Endothelial cell of umbilical vein (primary cell): ENCODE results near the gene PARD3B. TPM values are rescaled to one million over a fixed set of nuclear protein-coding genes. Genes with fewer than 3 reads are reported as not detected.
A peak's percentile ranks its signal among the peaks of the same experiment; 100 is the strongest.

Experiments
- BruUV-seq: library from RNA; stranded (reverse); fragments of 400-500 nt; replicated peaks from 2 replicates; lab custom pipeline; 2021; lab: Mats Ljungman, UMichigan
- CTCF ChIA-PET: fragments of 300-600, 350-600 bp; sonication (Branson Sonifier 250); formaldehyde crosslinking; loops from one replicate; lab custom pipeline; 2021; ENCODE audit warnings: antibody characterized with exemption, inconsistent platforms; lab: Charles Lee
- POLR2A ChIA-PET: fragments of 300-600, 350-600 bp; sonication (Branson Sonifier 250); formaldehyde crosslinking; loops from one replicate; lab custom pipeline; 2021; ENCODE audit warnings: antibody characterized with exemption, inconsistent platforms; lab: Charles Lee
- DNase-seq: peaks from one replicate; pipeline ENCODE4 v3.0.0-alpha.2; 2011; ENCODE audit warnings: low read depth, low spot score
- FAIRE-seq: peaks from 2 replicates; lab custom pipeline; 2011; peaks lifted over from hg19 to GRCh38; lab: Jason Lieb, UNC
- H2AFZ ChIP-seq: 2 replicates; pipeline ENCODE4 v1.6.0; 2012; ENCODE audit warnings: low read depth, low read length, control low read depth, inconsistent platforms
- H3K27ac ChIP-seq: 2 replicates; pipeline ENCODE4 v1.5.1; 2011; ENCODE audit warnings: low read depth, mild to moderate bottlenecking, control low read depth, low read length, moderate library complexity; ENCODE audit not compliant: insufficient read depth
- H3K27me3 ChIP-seq, 2 experiments: 2 replicates each; pipeline versions ENCODE4 v1.6.0 to v1.6.1; 2011; ENCODE audit warnings: low read length in 2 of 2, mixed read lengths in 1 of 2; ENCODE audit not compliant: control insufficient read depth in 2 of 2, insufficient read depth in 2 of 2
- H3K36me3 ChIP-seq, 2 experiments: 2 replicates in 1 of 2; 3 replicates in 1 of 2; pipeline ENCODE4 v1.5.1; 2011; ENCODE audit warnings: low read length in 2 of 2, mild to moderate bottlenecking in 1 of 2, moderate library complexity in 1 of 2; ENCODE audit not compliant: control insufficient read depth in 2 of 2, insufficient read depth in 2 of 2; ENCODE audit errors: extremely low read depth in 1 of 2
- H3K4me1 ChIP-seq: 3 replicates; pipeline ENCODE4 v1.5.1; 2011; ENCODE audit warnings: mild to moderate bottlenecking, low read length; ENCODE audit not compliant: control insufficient read depth, insufficient read depth; ENCODE audit errors: extremely low read depth
- H3K4me2 ChIP-seq: 2 replicates; pipeline ENCODE4 v1.6.1; 2011; ENCODE audit warnings: low read length, control low read depth, mixed read lengths; ENCODE audit not compliant: insufficient read depth
- H3K4me3 ChIP-seq, 3 experiments: fragments of 200-600 bp in 1 of 3; sonication (generic), shearing (Covaris generic) in 1 of 3; replicated peaks in 1 of 3; 2 replicates each; pipeline ENCODE4 v1.5.1; 2011 to 2016; ENCODE audit warnings: control low read depth in 3 of 3, low read length in 3 of 3, mild to moderate bottlenecking in 2 of 3, inconsistent platforms in 1 of 3, low read depth in 1 of 3, moderate library complexity in 1 of 3; ENCODE audit not compliant: insufficient read depth in 1 of 3
- H3K79me2 ChIP-seq: 2 replicates; pipeline ENCODE4 v1.6.0; 2012; ENCODE audit warnings: low read length, inconsistent platforms; ENCODE audit not compliant: control insufficient read depth, insufficient read depth
- H3K9ac ChIP-seq: replicated peaks from 2 replicates; pipeline ENCODE3; 2011; ENCODE audit warnings: low read length, control low read depth; ENCODE audit not compliant: insufficient read depth; ENCODE audit errors: extremely low read depth
- H3K9me1 ChIP-seq: replicated peaks from 3 replicates; pipeline ENCODE4 v1.6.0; 2011; ENCODE audit warnings: mild to moderate bottlenecking, low read length; ENCODE audit not compliant: control insufficient read depth, insufficient read depth; ENCODE audit errors: extremely low read depth
- H3K9me3 ChIP-seq: replicated peaks from 2 replicates; pipeline ENCODE4 v1.5.1; 2012; ENCODE audit warnings: low read length, inconsistent platforms; ENCODE audit not compliant: control insufficient read depth, insufficient read depth
- H4K20me1 ChIP-seq: replicated peaks from 2 replicates; pipeline ENCODE3; 2011; ENCODE audit warnings: mild to moderate bottlenecking, low read length; ENCODE audit not compliant: control insufficient read depth, insufficient read depth; ENCODE audit errors: extremely low read depth
- CTCF ChIP-seq, 2 donors: IDR thresholded peaks; 1 replicate in 1 of 2; 2 replicates in 1 of 2; pipeline ENCODE4 v1.5.1; 2011; ENCODE audit warnings: low read length in 2 of 2, mild to moderate bottlenecking in 2 of 2, moderate library complexity in 2 of 2, control low read depth in 1 of 2, inconsistent platforms in 1 of 2, low read depth in 1 of 2; ENCODE audit not compliant: insufficient read depth in 1 of 2; ENCODE audit errors: extremely low read depth in 1 of 2
- EZH2 ChIP-seq: IDR thresholded peaks from 2 replicates; pipeline ENCODE4 v1.6.1; 2012; ENCODE audit warnings: borderline replicate concordance, low read depth, mild to moderate bottlenecking, moderate library complexity, low read length, inconsistent platforms; ENCODE audit not compliant: severe bottlenecking
- FOS ChIP-seq: IDR thresholded peaks from 2 replicates; pipeline ENCODE4 v1.6.1; 2011; ENCODE audit warnings: mild to moderate bottlenecking, low read length, moderate library complexity, borderline replicate concordance; ENCODE audit not compliant: insufficient read depth
- GATA2 ChIP-seq: IDR thresholded peaks from 2 replicates; pipeline ENCODE4 v1.7.0; 2011; ENCODE audit warnings: low read depth, mild to moderate bottlenecking, moderate library complexity, mixed read lengths, low read length; ENCODE audit not compliant: insufficient read length, insufficient read depth
- JUN ChIP-seq: IDR thresholded peaks from 2 replicates; pipeline ENCODE4 v1.6.1; 2011; ENCODE audit warnings: borderline replicate concordance, low read depth; ENCODE audit not compliant: insufficient read length, insufficient read depth
- MAX ChIP-seq: IDR thresholded peaks from 2 replicates; pipeline ENCODE4 v1.6.1; 2011; ENCODE audit not compliant: insufficient read depth, insufficient read length
- MYC ChIP-seq: IDR thresholded peaks from one replicate; pipeline ENCODE4 v1.6.1; 2011; ENCODE audit warnings: mild to moderate bottlenecking, low read depth, low read length
- POLR2A ChIP-seq: IDR thresholded peaks from 2 replicates; pipeline ENCODE4 v1.6.1; 2012; ENCODE audit warnings: low read depth, mild to moderate bottlenecking, control low read depth, low read length
- POLR2AphosphoS5 ChIP-seq: IDR thresholded peaks from 2 replicates; pipeline ENCODE4 v1.6.1; 2012; ENCODE audit warnings: low read depth, mild to moderate bottlenecking, control low read depth, low read length, moderate library complexity; ENCODE audit not compliant: insufficient read depth
- dilution Hi-C: fragments of 300-500 bp; cut with MboI; formaldehyde crosslinking; loops from one replicate; pipeline ENCODE4 v1.15.0; 2019; ENCODE audit warnings: low sequenced_read_pairs; ENCODE audit not compliant: extremely low pct_ligation_motif_present
- intact Hi-C: fragments of 100-400 bp; cut with micrococcal nuclease; formaldehyde crosslinking; loops from one replicate; pipeline ENCODE4 v1.10.0; 2022
- polyA plus RNA-seq, 4 experiments: library from polyadenylated mRNA; depleted of rRNA in 3 of 4; stranded (reverse) in 3 of 4; unstranded in 1 of 4; fragments of >200 nt; gene quantifications; 2 replicates each; pipeline versions ENCODE4 v1.2.1 to v1.2.3, GENCODE V29; 2011 to 2012; ENCODE audit warnings: missing spikeins in 1 of 4
- total RNA-seq: library from RNA; stranded (reverse); gene quantifications from 2 replicates; pipeline ENCODE4 v1.2.3, GENCODE V29; 2021

PARD3B gene
- total and polyA plus RNA-seq, 2 donors (not counting 3 experiments of a cell fraction or from before 2014, with no cell fraction given): 2.2 to 30.9 TPM

DNA sequence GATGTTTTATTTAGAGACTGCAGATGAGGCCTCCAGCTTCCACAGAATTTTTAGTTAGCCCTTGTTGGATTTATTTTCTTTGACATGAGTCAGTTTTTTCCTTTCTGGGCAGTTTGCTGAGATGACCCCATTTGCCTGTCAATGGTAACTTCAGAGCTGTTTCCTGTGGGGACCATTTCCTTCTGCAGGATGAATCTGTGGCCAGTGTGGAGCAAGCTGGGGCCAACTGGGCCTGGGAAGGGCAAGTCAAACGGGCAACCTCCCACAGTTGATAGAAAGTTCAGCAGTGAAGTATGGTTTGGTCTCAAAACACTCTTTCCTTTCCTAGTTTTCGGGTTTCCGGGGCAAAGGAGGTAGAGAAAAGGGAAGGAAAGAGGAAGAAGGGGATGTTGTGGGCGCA is 845.6 kb downstream of the PARD3B start:
- DNase-seq: peak; percentile 24
- intact Hi-C loops (no loop called here), dilution Hi-C loops (no loop called here)
- Histone ChIP-seq H3K9me3 (no peaks in the 10 kb centered on the region), H4K20me1 (no peaks in the 10 kb centered on the region), H3K9me1 (no peaks in the 10 kb centered on the region), H3K4me2 (no peak overlapping the region), H3K4me3 (no peak overlapping the region), H3K9ac (no peak overlapping the region), H3K27me3 (no peaks in the 10 kb centered on the region), H3K36me3 (no peaks in the 10 kb centered on the region), H3K4me1 (peaks cover 5% of the 10 kb centered on the region), H2AFZ (no peak overlapping the region), H3K79me2 (no peaks in the 10 kb centered on the region), H3K27ac (no peak overlapping the region)
- TF ChIP-seq MYC: no peak
- TF ChIP-seq MAX: no peak
- TF ChIP-seq CTCF (IDR thresholded peaks at IDR 0.05; ENCODE audit: extremely low read depth in 1 of 2, insufficient read depth in 1 of 2, low read depth in 1 of 2, low read length in 2 of 2): no peak
- no peak for TF ChIP-seq POLR2A
- no peak for TF ChIP-seq POLR2AphosphoS5
- TF ChIP-seq JUN: no peak
- no peak for TF ChIP-seq FOS
- no peak for TF ChIP-seq GATA2
- no peak for TF ChIP-seq EZH2
- no peak for FAIRE-seq
- POLR2A ChIA-PET: interaction anchor here (0.6 kb wide), 1 partner anchor 11 kb away, joined by 6 read pairs; no protein-coding TSS in a partner anchor
- no TSS peak for BruUV-seq
- CTCF ChIA-PET: interaction anchor here (1.1 to 3.6 kb wide), 2 partner anchors 11 to 14 kb away, joined by 3 to 14 read pairs; no protein-coding TSS in a partner anchor
